ENCODE results near the gene TMEM132D.

DNA sequence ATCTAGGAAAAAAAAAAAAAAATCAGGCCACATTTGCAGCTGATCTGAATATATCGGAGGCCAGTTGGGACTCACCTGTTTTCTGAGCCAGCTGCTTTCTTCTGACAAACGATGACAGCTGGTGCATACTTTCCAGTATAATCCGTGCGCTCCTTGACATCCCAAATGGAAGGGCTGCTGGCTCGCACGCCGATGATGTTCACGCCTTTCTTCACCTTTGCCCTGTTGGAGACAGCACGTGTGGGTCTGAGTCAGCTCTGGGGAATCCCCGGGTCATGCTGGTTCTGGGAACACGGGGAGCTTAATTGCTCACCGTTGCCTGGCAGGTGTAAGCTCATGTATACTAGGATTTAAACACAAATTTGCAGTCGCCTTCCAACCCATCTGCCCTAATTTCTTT lies 372.8 kb downstream of the TMEM132D start:
- TF ChIP-seq, protein P1, sequence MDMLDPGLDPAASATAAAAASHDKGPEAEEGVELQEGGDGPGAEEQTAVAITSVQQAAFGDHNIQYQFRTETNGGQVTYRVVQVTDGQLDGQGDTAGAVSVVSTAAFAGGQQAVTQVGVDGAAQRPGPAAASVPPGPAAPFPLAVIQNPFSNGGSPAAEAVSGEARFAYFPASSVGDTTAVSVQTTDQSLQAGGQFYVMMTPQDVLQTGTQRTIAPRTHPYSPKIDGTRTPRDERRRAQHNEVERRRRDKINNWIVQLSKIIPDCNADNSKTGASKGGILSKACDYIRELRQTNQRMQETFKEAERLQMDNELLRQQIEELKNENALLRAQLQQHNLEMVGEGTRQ (IDR thresholded peaks at IDR 0.05; ENCODE audit: low read depth, low read length), result no peak
- TF ChIP-seq MXI1 (IDR thresholded peaks at IDR 0.05; ENCODE audit: borderline replicate concordance, low read depth, low read length), result no peak
- TF ChIP-seq POLR2A (IDR thresholded peaks at IDR 0.05; ENCODE audit: low read depth, low read length), result no peak
- TF ChIP-seq RAD21 (IDR thresholded peaks at IDR 0.05; ENCODE audit: low read length), result no peak
- TF ChIP-seq, protein P2, sequence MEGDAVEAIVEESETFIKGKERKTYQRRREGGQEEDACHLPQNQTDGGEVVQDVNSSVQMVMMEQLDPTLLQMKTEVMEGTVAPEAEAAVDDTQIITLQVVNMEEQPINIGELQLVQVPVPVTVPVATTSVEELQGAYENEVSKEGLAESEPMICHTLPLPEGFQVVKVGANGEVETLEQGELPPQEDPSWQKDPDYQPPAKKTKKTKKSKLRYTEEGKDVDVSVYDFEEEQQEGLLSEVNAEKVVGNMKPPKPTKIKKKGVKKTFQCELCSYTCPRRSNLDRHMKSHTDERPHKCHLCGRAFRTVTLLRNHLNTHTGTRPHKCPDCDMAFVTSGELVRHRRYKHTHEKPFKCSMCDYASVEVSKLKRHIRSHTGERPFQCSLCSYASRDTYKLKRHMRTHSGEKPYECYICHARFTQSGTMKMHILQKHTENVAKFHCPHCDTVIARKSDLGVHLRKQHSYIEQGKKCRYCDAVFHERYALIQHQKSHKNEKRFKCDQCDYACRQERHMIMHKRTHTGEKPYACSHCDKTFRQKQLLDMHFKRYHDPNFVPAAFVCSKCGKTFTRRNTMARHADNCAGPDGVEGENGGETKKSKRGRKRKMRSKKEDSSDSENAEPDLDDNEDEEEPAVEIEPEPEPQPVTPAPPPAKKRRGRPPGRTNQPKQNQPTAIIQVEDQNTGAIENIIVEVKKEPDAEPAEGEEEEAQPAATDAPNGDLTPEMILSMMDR (conservative IDR thresholded peaks at IDR 0.05; ENCODE audit: low read depth, low read length), result no peak
- TF ChIP-seq CEBPB (IDR thresholded peaks at IDR 0.05; ENCODE audit: low read depth, low read length), result no peak
- no peak for TF ChIP-seq RFX5 (IDR thresholded peaks at IDR 0.05; ENCODE audit: low read depth, low read length)
- no peak for TF ChIP-seq RCOR1 (IDR thresholded peaks at IDR 0.05; ENCODE audit: insufficient replicate concordance, low read length)
- TF ChIP-seq MAZ (IDR thresholded peaks at IDR 0.05; ENCODE audit: borderline replicate concordance, low read depth, low read length), result no peak
- no peak for TF ChIP-seq SMC3 (IDR thresholded peaks at IDR 0.05; ENCODE audit: low read depth, low read length)
- TF ChIP-seq MAFK (IDR thresholded peaks at IDR 0.05; ENCODE audit: low read depth, low read length), result no peak
